GM18858 (cell line): ENCODE measurements around the gene CBX3.
A peak's percentile ranks its signal among the peaks of the same experiment; 100 is the strongest.
"Not testable (repeated sequence)": the region's sequence is repeated elsewhere in the genome, so short reads cannot be mapped to it uniquely, and the experiment has no call there.

Experiments used
- ATAC-seq: cut with Tn5 transposase; IDR thresholded peaks from one replicate; pipeline ENCODE4 v1.9.1; 2021; ENCODE audit not compliant: unreplicated experiment

CBX3 gene

DNA sequence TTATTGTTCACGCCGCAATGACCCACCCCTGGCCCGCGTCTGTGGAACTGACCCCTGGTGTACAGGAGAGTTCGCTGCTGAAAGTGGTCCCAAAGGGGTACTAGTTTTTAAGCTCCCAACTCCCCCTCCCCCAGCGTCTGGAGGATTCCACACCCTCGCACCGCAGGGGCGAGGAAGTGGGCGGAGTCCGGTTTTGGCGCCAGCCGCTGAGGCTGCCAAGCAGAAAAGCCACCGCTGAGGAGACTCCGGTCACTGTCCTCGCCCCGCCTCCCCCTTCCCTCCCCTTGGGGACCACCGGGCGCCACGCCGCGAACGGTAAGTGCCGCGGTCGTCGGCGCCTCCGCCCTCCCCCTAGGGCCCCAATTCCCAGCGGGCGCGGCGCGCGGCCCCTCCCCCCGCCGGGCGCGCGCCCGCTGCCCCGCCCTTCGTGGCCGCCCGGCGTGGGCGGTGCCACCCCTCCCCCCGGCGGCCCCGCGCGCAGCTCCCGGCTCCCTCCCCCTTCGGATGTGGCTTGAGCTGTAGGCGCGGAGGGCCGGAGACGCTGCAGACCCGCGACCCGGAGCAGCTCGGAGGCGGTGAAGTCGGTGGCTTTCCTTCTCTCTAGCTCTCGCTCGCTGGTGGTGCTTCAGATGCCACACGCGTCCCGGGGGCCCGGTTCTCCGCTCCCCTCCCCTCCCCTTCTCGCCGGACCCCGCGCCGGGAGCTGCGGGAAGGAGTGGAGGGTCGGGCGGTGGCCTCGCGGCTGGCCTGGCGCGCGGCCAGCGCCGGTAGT is at the start of gene CBX3:
Gene CBX3 (plus strand): TSS at position 499 of the 772 bp plus-strand sequence. CDS start 1,254 bp downstream, outside the sequence.
- ATAC-seq: peak; percentile 24

DNA sequence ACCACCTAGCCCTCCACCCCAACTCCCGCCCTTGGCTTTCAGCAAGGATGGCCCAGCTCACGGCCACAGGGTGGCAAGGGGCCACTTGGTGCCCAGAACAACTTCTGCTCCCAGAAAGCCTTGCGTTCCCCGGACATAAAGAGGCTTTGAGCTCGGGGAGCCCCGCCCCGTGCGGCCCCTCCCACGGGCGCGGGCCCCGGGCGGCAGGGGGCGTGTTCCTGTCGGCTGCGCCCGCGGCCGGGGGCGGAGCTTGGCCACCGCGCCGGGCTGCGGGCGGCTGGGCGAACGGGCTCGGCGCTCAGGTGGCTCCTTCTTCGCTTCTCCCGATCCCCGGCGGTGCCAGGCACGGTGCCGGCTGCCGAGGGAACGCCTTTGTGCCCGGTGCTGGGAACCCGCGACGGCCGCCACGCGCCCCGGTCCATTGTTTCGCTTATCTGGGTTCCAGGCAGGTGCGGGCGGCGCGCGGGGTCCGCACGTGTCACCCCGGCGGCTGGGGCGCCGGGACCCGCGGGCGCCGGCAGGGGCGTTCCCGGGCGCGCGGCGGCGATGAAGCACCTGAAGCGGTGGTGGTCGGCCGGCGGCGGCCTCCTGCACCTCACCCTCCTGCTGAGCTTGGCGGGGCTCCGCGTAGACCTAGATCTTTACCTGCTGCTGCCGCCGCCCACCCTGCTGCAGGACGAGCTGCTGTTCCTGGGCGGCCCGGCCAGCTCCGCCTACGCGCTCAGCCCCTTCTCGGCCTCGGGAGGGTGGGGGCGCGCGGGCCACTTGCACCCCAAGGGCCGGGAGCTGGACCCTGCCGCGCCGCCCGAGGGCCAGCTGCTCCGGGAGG is 49.4 kb upstream of the CBX3 start, which contains the start of gene NFE2L3:
Gene NFE2L3 (plus strand): TSS at position 246 of the 829 bp plus-strand sequence. CDS start 301 bp downstream, at position 547.
- peak; percentile 52 for ATAC-seq

DNA sequence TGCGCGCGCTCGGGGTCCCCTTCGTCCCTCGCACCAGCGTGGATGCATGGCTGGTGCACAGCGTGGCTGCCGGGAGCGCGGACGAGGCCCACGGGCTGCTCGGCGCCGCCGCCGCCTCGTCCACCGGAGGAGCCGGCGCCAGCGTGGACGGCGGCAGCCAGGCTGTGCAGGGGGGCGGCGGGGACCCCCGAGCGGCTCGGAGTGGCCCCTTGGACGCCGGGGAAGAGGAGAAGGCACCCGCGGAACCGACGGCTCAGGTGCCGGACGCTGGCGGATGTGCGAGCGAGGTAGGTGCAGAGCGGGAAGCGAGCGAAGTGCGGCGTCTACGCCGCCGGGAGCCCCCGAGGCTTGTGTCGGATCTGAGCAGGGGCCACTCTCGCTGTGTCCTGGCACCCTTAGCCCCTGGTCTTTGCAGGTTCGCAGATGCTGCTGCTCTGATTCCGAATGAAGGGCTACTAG is 48.7 kb upstream of the CBX3 start:
- ATAC-seq: peak; percentile 2

DNA sequence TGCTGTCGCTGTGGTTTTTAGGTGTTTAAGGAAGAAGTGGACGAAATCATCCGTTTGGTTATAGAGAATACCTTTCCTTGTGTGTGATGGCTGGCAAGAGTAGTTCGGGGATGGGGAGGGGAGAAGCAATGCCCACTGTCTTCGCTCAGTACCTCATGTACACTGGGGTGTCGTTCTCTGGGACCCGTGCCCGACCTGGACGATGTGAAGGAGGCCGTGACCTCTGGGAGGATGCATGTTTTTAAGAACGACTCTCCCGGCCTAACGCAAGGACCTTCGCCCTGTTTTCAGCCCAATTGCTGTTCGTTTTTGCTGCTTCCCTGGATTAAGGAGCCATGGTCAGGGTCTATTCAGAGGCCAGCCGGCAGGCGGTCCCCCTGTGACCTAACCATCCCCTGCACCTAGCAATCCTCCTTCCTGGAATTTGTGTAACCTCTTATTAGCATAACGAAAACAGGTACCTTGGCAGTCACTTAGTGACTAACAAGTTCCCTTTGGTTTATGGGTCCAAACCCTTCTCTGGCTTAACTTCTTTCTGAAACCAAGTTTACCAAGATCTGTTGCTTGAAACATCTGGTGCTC is 48.2 kb upstream of the CBX3 start:
- ATAC-seq: no peak

DNA sequence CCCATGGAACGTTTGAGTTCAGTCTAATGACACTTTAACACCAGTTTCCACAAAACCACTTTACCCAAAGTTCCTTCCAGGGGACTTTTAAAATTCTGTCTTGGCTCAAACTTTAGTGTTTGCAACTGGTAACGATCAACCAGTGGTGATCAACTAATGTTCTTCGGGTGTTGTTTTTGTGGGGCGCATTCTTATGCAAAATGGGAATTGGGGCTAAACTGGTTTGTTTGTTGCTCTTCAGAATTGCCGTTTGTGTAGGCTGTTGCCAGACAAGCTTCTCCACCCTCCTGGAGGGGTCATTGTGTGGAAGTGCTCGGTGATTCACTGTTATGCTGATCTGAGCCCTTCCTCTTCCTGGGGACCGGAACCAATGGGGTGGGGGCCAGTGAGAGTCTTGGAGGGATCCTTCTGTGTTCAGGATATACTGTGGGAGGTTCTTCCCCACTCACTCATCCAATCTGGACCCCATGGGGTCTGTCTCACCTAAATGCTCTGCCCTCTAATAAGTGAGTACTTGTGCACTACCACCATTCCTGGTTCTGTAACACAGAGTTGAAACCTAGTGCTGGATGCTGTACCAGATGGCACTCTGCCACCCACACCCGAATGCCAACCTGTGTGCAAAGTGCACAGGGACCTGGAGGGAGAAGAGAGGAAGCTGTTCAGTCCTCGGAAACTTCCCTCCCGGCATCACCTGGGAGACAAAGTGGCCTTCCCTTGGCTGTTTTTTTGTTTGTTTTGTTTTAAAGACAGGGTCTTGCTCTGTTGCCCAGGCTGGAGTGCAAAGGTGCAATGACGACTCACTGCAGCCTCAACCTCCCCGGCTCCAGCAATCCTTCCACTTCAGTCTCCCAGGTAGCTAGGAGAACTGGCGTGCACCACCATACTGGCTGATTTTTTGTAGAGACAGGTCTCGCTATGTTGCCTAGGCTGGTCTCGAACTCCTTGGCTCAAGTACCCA is 47.4 kb upstream of the CBX3 start:
- ATAC-seq: no peak

DNA sequence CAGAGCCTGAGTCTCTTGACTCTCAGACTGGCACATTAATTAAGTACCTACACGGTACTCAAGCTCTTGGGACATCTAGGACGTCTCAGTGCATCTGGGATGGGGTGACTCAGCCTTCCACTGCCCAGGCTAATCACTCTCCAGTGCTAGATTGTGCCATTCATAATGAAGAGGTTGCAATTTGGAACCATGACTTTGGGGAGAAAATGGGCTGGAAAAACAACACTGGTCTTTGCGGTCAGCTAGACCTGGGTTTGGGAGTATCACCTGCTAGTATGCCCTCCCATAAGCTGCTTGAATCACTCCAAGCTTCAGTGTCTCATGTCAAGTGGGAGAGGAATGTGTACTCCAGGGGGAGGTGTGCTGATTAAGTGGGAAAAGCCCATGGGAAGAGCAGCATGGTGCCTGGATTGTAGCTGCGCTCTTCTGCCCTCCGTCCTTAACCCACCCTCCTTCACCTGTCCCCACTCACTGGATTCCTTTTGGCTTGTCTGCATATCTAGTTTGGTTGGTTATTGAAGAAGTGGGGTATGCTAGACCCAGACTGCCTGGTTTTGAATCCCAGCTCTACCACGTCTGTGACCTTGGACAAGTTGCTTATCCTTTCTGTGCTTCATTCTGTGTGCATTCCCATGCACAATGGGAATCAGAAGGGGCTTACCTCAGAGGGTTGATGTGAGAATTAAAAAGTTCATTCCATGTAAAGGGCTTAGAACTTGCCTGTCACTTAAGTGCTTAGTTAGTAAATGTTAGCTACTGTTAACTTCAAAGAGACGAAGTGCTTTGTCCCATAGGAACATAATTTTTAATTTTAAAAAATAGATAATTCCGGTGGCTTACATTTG is 45.8 kb upstream of the CBX3 start:
- ATAC-seq: no peak

DNA sequence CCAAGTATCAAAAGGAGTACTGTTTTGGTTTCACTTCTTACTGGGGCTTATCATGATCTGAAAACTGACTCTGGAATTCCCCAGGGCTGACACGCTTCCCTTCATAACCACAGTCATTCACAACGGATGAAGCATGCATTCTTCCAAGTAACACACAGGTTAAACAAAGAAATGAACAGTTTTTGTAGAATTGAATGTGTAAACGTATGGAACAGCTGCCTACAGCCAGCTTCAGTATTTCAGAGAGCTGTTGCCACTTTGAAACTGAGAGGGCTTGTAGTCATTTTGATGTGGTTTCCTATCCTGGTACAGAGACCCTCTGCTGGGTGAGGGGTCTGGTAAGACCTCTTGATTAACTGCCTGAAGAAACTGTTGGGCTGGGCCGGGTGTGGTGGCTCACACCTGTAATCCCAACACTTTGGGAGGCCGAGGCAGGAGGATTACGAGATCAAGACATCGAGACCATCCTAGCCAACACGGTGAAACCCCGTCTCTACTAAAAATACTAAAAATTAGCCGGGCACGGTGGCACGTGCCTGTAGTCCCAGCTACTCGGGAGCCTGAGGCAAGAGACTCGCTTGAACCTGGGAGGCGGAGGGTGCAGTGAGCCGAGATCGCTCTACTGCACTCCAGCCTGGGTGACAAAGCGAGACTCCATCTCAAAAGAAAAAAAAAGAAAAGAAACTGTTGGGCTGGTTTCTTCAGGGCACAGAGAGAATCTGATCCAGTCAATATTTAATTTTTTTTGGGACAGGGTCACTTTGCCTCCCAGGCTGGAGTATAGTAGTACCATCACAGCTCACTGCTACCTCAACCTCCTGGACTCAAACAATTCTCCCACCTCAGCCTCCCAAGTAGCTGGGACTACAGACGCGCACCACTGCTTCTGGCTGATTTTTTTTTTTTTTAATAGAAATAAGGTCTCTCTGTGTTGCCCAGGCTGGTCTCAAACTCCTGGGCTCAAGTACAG is 44.8 kb upstream of the CBX3 start:
- ATAC-seq: peak; percentile 39

DNA sequence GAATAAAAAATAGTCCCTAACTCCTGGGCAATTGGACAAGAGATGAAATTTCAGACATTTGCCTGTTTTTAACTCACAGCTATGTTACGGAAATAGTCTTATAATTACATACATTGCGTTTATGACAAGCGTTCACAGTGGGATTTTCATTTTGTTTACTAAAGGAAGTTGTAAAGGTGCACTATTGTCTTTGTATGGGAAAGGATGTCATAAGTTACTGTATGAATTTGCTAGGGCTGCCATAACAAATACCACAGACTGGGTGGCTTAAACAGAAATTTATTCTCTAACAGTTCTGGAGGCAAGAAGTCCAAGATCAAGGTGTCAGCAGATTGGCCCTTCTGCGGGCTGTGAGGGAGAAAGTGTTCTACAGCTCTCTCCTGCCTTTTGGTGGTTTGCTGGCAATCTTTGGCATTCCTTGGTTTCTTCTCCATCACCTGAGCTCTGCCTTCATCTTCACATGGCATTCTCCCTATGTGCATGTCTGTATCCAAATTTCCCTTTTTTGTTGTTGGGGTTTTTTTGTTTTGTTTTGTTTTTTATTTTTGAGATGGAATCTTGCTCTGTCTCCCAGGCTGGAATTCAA is 43.9 kb upstream of the CBX3 start:
- ATAC-seq: no peak

DNA sequence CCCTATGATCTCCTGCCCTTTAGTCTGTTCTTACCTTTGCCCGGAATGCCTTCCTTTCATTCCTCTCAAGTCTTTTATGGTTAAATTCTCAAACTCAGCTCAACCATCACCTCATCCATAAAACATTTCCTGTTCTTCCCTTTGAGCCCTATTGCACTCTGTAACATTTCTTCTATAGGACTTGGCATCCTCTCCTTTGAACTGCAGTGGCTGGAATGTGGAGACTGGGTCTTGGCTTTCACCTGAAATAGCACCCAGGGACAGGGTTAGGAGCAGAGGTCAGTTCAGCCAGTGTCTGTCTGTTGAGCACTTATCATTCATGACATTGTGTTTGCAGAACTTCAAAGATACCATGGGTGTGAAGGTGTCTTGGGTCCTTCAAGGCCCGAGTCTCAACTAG is 42.3 kb upstream of the CBX3 start:
- ATAC-seq: no peak

DNA sequence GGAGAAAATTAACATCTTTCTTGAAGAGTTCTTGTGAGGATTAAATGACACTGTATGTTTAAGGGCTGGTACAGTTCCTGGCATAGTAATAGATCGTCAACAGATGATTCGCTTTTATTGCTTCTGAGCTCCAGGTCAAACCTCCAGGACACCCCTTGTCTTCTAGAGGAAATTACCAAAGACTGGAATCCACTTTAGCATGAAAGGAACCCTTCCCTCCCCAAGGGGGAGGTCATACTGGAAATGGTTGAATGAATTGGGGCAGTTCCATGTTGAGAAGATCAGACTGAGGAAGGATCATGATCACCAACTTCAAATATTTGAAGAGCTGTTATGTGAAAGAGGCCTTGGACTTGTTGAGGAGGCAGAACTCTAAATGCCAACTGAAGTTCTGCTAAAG is 40.6 kb upstream of the CBX3 start:
- ATAC-seq: no peak

DNA sequence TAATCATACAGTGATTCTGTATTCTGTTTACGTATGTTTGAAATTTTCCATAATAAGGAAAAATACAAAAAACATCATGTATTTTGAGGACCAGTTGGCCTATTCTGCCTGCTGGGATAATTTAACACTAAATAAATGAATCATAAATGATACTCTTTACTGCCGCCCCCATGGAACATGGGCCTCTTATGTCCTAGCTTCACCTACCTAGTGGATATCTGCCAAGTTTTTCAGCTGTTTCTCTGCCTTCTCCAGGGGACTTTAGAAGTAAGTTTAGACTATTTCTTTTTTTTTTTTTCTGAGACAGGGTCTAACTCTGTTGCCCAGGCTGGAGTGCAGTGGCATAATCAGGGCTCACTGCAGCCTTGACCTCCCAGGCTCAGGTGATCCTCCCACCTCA is 39.1 kb upstream of the CBX3 start:
- no peak for ATAC-seq

DNA sequence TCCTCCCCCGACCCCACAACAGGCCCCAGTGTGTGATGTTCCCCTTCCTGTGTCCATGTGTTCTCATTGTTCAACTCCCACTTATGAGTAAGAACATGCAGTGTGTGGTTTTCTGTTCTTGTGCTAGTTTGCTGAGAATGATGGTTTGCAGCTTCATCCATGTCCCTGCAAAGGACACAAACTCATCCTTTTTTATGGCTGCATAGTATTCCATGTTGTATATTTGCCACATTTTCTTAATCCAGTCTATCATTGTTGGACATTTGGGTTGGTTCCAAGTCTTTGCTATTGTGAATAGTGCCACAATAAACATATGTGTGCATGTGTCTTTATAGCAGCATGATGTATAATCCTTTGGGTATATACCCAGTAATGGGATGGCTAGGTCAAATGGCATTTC is 37.7 kb upstream of the CBX3 start:
- ATAC-seq: not testable (repeated sequence)

DNA sequence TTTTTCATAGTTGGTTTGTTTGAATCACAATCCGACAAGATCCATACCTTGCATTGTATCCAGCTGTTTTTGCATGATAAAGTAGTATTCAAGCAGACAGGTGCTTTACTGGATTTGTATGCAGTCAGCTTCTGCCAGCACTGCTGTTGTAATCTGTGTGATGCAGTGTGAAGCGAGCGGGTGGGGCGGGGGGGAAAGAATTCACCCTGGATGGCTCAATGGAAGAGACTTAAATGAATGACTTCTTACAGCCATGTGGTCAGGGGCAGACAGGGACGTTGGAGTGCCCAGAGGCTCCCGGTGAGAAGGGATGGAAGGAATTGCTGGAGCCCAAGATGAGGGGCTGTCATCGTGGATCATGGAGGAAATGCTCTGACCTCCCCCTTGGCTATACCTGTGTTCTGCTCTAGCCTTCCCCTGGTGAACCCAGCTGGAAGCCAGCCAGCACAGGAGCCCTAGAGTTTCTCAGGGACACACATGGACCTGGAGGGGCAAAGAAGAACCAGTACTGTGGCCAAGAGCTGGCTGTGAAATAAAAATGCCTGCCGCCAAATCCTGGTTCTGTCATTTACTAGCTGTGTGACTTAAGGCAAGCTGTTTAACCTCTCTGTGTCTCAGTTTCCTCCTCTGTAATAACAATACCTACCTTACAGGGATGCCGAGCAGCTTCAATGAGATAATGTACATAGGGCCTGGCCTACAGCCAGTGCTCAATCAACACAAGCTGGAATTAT is 35.4 kb upstream of the CBX3 start:
- ATAC-seq: no peak

DNA sequence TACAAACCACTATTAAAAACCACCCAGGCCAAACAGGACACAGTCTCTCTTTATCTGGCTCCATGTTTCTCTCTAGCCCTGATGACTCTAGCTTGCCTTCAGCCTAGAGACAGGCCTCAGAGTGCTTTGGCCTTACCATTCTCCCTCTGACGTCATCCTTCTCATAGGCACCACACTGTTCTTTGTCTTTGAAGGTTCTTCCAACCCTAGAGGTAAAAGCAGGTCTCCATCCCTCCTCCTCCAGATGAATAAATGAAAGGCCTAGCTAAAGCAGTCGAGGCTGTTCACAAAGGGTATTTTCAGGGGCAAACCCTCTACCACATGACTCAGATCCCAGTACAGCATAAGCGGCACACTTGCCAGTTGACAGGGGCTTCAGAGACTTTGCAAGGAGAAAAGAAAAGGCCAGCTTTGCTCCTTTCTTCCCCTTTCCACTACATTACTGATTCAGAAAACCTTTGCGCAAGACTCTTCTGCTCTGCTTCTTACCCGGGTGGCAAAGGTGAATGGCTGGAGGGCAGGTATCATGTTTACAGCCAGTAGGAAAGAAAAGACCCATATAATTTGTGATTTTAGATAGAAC is 34.8 kb upstream of the CBX3 start:
- peak; percentile 21 for ATAC-seq

DNA sequence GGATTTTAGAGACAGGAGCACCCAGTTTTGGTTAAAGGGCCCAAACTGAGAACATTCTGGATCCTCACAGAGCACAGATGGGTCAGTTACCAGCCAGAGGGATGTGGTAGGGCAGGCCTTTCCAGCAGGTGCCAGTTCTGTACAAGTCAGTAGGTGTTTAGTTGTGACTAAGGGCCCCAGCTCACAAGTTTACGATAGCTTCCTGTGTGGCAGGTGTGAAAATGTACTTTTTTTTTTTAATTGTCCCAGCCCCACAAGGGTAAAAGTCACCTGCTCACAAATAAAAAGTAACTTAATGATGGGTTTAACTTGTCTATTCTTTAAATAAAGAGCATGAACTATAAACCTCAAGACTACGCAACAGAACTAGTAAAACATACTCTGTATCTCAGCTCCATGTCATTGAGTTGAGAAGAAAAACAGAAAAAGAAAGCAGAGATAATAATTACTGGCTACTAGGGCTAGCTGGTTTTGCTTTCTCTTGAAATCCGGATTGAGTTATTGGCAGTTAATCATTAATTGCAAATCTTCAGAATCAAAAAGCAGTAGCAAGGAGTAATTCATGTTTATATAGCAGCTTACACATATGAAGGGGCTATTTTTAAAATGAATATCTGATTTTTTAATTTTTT is 34.1 kb upstream of the CBX3 start:
- ATAC-seq: peak; percentile 69

DNA sequence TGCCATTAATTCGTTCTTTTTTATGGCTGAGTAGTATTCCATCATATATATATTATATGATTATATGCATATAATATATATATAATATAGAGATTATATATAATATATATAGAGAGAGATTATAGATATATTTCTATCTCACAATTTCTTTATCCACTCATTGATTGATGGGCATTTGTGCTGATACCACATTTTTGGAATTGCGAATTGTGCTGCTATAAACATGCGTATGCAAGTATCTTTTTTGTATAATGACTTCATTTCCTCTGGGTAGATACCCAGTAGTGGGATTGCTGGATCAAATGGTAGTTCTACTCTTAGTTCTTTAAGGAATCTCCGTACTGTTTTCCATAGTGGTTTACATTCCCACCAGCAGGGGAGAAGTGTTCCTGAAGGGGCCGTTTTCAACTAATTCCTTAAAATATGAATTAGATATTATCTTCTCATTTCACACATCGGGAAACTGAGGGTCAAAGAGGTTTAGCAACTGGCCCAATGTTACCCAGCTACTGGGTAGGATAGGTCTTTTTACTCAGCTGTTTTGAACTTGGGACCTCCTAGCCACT is 33.0 kb upstream of the CBX3 start:
- ATAC-seq: no peak
